IMR-90 (cell line): ENCODE data around the gene CACNB2. TPM values are rescaled to one million over a fixed set of nuclear protein-coding genes. Genes with fewer than 3 reads are reported as not detected.
A peak's percentile ranks its signal among the peaks of the same experiment; 100 is the strongest.
"Not testable (repeated sequence)": the region's sequence is repeated elsewhere in the genome, so short reads cannot be mapped to it uniquely, and the experiment has no call there.

Source experiments
- ATAC-seq: fragments of 200-7000 bp; cut with Tn5 transposase; 2 replicates; pipeline ENCODE4 v1.9.1; 2020; ENCODE audit warnings: low read depth, mild to moderate bottlenecking, moderate library complexity
- BruUV-seq: library from RNA; stranded (reverse); fragments of 400-500 nt; replicated peaks from 2 replicates; lab custom pipeline; 2021; lab: Mats Ljungman, UMichigan
- CTCF ChIA-PET: fragments of 300-600 bp; formaldehyde crosslinking; extraction: SDS; loops from one replicate; lab custom pipeline; 2021; ENCODE audit warnings: antibody characterized with exemption; lab: Yijun Ruan, JAX
- POLR2A ChIA-PET: fragments of 300-600 bp; sonication (Branson Sonifier 250); formaldehyde crosslinking; loops from one replicate; lab custom pipeline; 2022; ENCODE audit warnings: antibody characterized with exemption; ENCODE audit not compliant: unreplicated experiment; lab: Charles Lee
- DNase-seq: peaks from one replicate; pipeline ENCODE4 v3.0.0; 2013
- H2AFZ ChIP-seq: replicated peaks from 2 replicates; pipeline ENCODE3; 2013; ENCODE audit warnings: low read length, mild to moderate bottlenecking; ENCODE audit not compliant: poor library complexity
- H2AK5ac ChIP-seq: 2 replicates; pipeline ENCODE4 v1.6.1; 2013; ENCODE audit warnings: low read depth, low read length, inconsistent platforms
- H2AK9ac ChIP-seq: replicated peaks from 2 replicates; pipeline ENCODE3; 2013; ENCODE audit warnings: mild to moderate bottlenecking, low read depth, low read length, moderate library complexity; ENCODE audit not compliant: poor library complexity
- H2BK120ac ChIP-seq: 2 replicates; pipeline ENCODE4 v1.6.1; 2013; ENCODE audit warnings: low read depth, low read length, inconsistent platforms
- H2BK15ac ChIP-seq: 3 replicates; pipeline ENCODE4 v1.6.1; 2013; ENCODE audit warnings: low read depth, low read length, inconsistent platforms
- H2BK20ac ChIP-seq: 2 replicates; pipeline ENCODE4 v1.6.1; 2013; ENCODE audit warnings: low read depth, mild to moderate bottlenecking, inconsistent platforms, low read length, moderate library complexity
- H2BK5ac ChIP-seq: 2 replicates; pipeline ENCODE4 v1.6.1; 2013; ENCODE audit warnings: mild to moderate bottlenecking, low read depth, low read length, inconsistent platforms; ENCODE audit not compliant: poor library complexity, severe bottlenecking
- H3K14ac ChIP-seq: replicated peaks from 2 replicates; pipeline ENCODE4 v1.6.1; 2013; ENCODE audit warnings: low read depth, low read length, inconsistent platforms
- H3K18ac ChIP-seq: 2 replicates; pipeline ENCODE4 v1.6.1; 2013; ENCODE audit warnings: low read depth, low read length, control low read depth
- H3K23ac ChIP-seq: 2 replicates; pipeline ENCODE4 v1.6.1; 2013; ENCODE audit warnings: low read depth, low read length, inconsistent platforms
- H3K27ac ChIP-seq: 2 replicates; pipeline ENCODE4 v1.5.1; 2013; ENCODE audit warnings: mild to moderate bottlenecking, control low read depth, low read length; ENCODE audit not compliant: insufficient read depth
- H3K27me3 ChIP-seq: 2 replicates; pipeline ENCODE4 v1.6.1; 2013; ENCODE audit warnings: low read length; ENCODE audit not compliant: control insufficient read depth, insufficient read depth
- H3K36me3 ChIP-seq: 2 replicates; pipeline ENCODE4 v1.6.1; 2013; ENCODE audit warnings: low read length, mixed read lengths; ENCODE audit not compliant: control insufficient read depth, insufficient read depth
- H3K4ac ChIP-seq: 2 replicates; pipeline ENCODE4 v1.6.1; 2013; ENCODE audit warnings: low read depth, low read length, inconsistent platforms
- H3K4me1 ChIP-seq: 2 replicates; pipeline ENCODE4 v1.6.1; 2013; ENCODE audit warnings: low read length, mixed read lengths; ENCODE audit not compliant: control insufficient read depth, insufficient read depth
- H3K4me2 ChIP-seq: 2 replicates; pipeline ENCODE4 v1.6.1; 2013; ENCODE audit warnings: low read depth, mild to moderate bottlenecking, control low read depth, low read length, moderate library complexity
- H3K4me3 ChIP-seq: 2 replicates; pipeline ENCODE4 v1.5.1; 2013; ENCODE audit warnings: low read depth, mild to moderate bottlenecking, control low read depth, low read length, moderate library complexity; ENCODE audit not compliant: insufficient read depth
- H3K56ac ChIP-seq: 2 replicates; pipeline ENCODE4 v1.6.1; 2013; ENCODE audit warnings: low read length, inconsistent platforms; ENCODE audit not compliant: insufficient read depth; ENCODE audit errors: extremely low read depth
- H3K79me1 ChIP-seq, 2 experiments: 2 replicates each; pipeline ENCODE4 v1.6.1; 2013; ENCODE audit warnings: low read length in 2 of 2, inconsistent platforms in 1 of 2, low read depth in 1 of 2
- H3K9ac ChIP-seq: 2 replicates; pipeline ENCODE4 v1.6.1; 2013; ENCODE audit warnings: low read depth, low read length, control low read depth
- H3K9me1 ChIP-seq: 2 replicates; pipeline ENCODE4 v1.6.1; 2013; ENCODE audit warnings: low read length, inconsistent platforms; ENCODE audit not compliant: insufficient read depth
- H3K9me3 ChIP-seq: 2 replicates; pipeline ENCODE4 v1.6.1; 2013; ENCODE audit warnings: low read length; ENCODE audit not compliant: control insufficient read depth, insufficient read depth
- H4K20me1 ChIP-seq: 2 replicates; pipeline ENCODE4 v1.6.1; 2013; ENCODE audit warnings: low read length, inconsistent platforms; ENCODE audit not compliant: insufficient read depth
- H4K5ac ChIP-seq: 2 replicates; pipeline ENCODE4 v1.6.1; 2013; ENCODE audit warnings: mild to moderate bottlenecking, low read depth, low read length, control low read depth
- H4K8ac ChIP-seq, 2 experiments: 2 replicates each; pipeline ENCODE4 v1.6.1; 2013; ENCODE audit warnings: low read depth in 2 of 2, low read length in 2 of 2, control low read depth in 1 of 2, inconsistent platforms in 1 of 2
- H4K91ac ChIP-seq: 2 replicates; pipeline ENCODE4 v1.6.1; 2013; ENCODE audit warnings: low read depth, low read length, inconsistent platforms; ENCODE audit not compliant: insufficient read depth
- CEBPB ChIP-seq: IDR thresholded peaks from 2 replicates; pipeline ENCODE4 v1.6.1; 2012; ENCODE audit warnings: low read depth, low read length, improper control_type of control experiment
- WGBS, 2 experiments: methylation state at CpG; one replicate each; pipeline versions ENCODE4 v1.1.5 to v1.1.7; 2013; ENCODE audit warnings: missing lambda C conversion rate in 2 of 2; ENCODE audit not compliant: insufficient read length in 1 of 2; ENCODE audit errors: extremely low coverage in 2 of 2; 5-methylcytosine and 5-hydroxymethylcytosine counted together
- dilution Hi-C: fragments of 300-500 bp; cut with HindIII; formaldehyde crosslinking; loops from one replicate; pipeline ENCODE4 v1.14.3; 2018; ENCODE audit warnings: low sequenced_read_pairs; ENCODE audit not compliant: unreplicated experiment
- in situ Hi-C: fragments of 300-500 bp; cut with MboI; formaldehyde crosslinking; loops from 3 replicates; pipeline ENCODE4 v1.14.3; 2019; ENCODE audit warnings: low sequenced_read_pairs, inconsistent platforms, mixed read lengths
- intact Hi-C: fragments of 100-400 bp; cut with micrococcal nuclease; formaldehyde crosslinking; loops from 2 replicates; pipeline ENCODE4 v1.10.0; 2022
- polyA plus RNA-seq, 3 experiments: library from polyadenylated mRNA; depleted of rRNA; stranded (reverse); fragments of >200 nt; gene quantifications; 2 replicates each; pipeline ENCODE4 v1.2.3, GENCODE V29; 2012; ENCODE audit warnings: low replicate concordance in 1 of 3
- total RNA-seq: library from RNA; depleted of rRNA; stranded (reverse); fragments of >200 nt; gene quantifications from 2 replicates; pipeline ENCODE4 v1.2.3, GENCODE V29; 2012

CACNB2 gene
- total and polyA plus RNA-seq, 2 of the 4 experiments (the other 2 are of a cell fraction), result 0.36 TPM

DNA sequence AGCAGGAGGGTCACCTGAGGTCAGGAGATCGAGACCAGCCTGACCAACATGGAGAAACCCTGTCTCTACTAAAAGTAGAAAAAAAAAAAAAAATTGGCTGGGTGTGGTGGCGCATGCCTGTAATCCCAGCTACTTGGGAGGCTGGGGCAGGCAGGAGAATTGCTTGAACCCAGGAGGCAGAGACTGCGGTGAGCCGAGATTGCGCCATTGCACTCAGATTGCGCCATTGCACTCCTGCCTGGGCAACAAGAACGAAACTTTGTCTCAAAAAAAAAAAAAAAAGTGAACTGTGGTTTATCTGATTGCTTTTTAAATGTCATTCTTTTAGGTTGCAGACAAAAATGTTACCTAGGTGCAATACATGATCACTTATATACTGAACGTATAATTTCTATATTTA is 16.6 kb downstream of the CACNB2 start:
- peak; percentile 46; the same call in 1 of the 2 replicates for TF ChIP-seq CEBPB
- H3K23ac ChIP-seq, H3K4me1 ChIP-seq, ATAC-seq, H3K18ac ChIP-seq, in situ Hi-C loops, H2AFZ ChIP-seq, H3K27ac ChIP-seq, H3K9ac ChIP-seq, POLR2A ChIA-PET, H3K9me3 ChIP-seq, H3K9me1 ChIP-seq, H3K4me2 ChIP-seq, H2BK120ac ChIP-seq, H4K91ac ChIP-seq, H3K56ac ChIP-seq, H3K79me1 ChIP-seq, dilution Hi-C loops, H3K36me3 ChIP-seq, H2AK9ac ChIP-seq, H4K8ac ChIP-seq, H2BK15ac ChIP-seq, H4K20me1 ChIP-seq, BruUV-seq, H2BK5ac ChIP-seq, CTCF ChIA-PET, H3K4me3 ChIP-seq, H3K27me3 ChIP-seq, H3K4ac ChIP-seq, H2AK5ac ChIP-seq, DNase-seq, H4K5ac ChIP-seq, H2BK20ac ChIP-seq, H3K14ac ChIP-seq: not testable (repeated sequence)
- intact Hi-C loops, result loop anchor here (5.0 kb wide), 1 partner anchor 51 kb away; no protein-coding TSS in a partner anchor
- WGBS, 2 experiments, result 94% methylated on average over 2 of the region's 8 CpGs; no CpG with 5 or more reads in 1 of the 2 experiments
